Measurements from ENCODE around the gene MC3R. TPM values are rescaled to one million over a fixed set of nuclear protein-coding genes. Genes with fewer than 3 reads are reported as not detected.

The MC3R gene
- total RNA-seq, 4 donors from 2014 or later, result not detected

- TF ChIP-seq POLR2A (IDR thresholded peaks at IDR 0.05) (no peak), CTCF (IDR thresholded peaks at IDR 0.05) (no peak)
- Histone ChIP-seq H3K4me3 (no peak overlapping the region), H3K27me3 (no peaks in the 10 kb centered on the region), H3K27ac (no peak overlapping the region), H3K4me1 (no peaks in the 10 kb centered on the region), H3K9me3 (no peaks in the 10 kb centered on the region), H3K36me3 (no peaks in the 10 kb centered on the region)
- DNase-seq, result no peak
These were observed 1.4 kb downstream of the MC3R start for GRCh38 chr20:56249956-56250355.

GRCh38 chr20:56257604-56258003, 9.1 kb downstream of the MC3R start:
- Histone ChIP-seq H3K4me1 (no peaks in the 10 kb centered on the region), H3K27ac (no peak overlapping the region), H3K27me3 (no peaks in the 10 kb centered on the region), H3K9me3 (no peaks in the 10 kb centered on the region), H3K36me3 (no peaks in the 10 kb centered on the region), H3K4me3 (no peak overlapping the region)
- no peak for DNase-seq
- no peak for TF ChIP-seq POLR2A (IDR thresholded peaks at IDR 0.05)

- DNase-seq, result no peak
- Histone ChIP-seq H3K36me3 (no peaks in the 10 kb centered on the region), H3K4me1 (no peaks in the 10 kb centered on the region), H3K27me3 (no peaks in the 10 kb centered on the region), H3K9me3 (no peaks in the 10 kb centered on the region), H3K27ac (no peak overlapping the region), H3K4me3 (no peak overlapping the region)
- no peak for TF ChIP-seq CTCF (IDR thresholded peaks at IDR 0.05)
- no peak for TF ChIP-seq POLR2A (IDR thresholded peaks at IDR 0.05)
These were observed 11.4 kb downstream of the MC3R start for GRCh38 chr20:56259948-56260347.

GRCh38 chr20:56268536-56268935, 20.0 kb downstream of the MC3R start:
- H3K9me3 ChIP-seq, result no peaks in the 10 kb centered on the region
- H3K4me1 ChIP-seq, result no peaks in the 10 kb centered on the region
- TF ChIP-seq POLR2A (IDR thresholded peaks at IDR 0.05) (no peak), CTCF (IDR thresholded peaks at IDR 0.05) (no peak)
- DNase-seq, result no peak
- no peaks in the 10 kb centered on the region for H3K36me3 ChIP-seq
- no peak overlapping the region for H3K27ac ChIP-seq
- no peak overlapping the region for H3K4me3 ChIP-seq
- H3K27me3 ChIP-seq, result no peaks in the 10 kb centered on the region

GRCh38 chr20:56271974-56272373, 23.4 kb downstream of the MC3R start:
- no peak overlapping the region for H3K4me3 ChIP-seq
- H3K27ac ChIP-seq, result no peak overlapping the region
- H3K36me3 ChIP-seq, result no peaks in the 10 kb centered on the region
- H3K4me1 ChIP-seq, result no peaks in the 10 kb centered on the region
- no peaks in the 10 kb centered on the region for H3K27me3 ChIP-seq
- H3K9me3 ChIP-seq, result no peaks in the 10 kb centered on the region
- no peak for DNase-seq
- TF ChIP-seq CTCF (IDR thresholded peaks at IDR 0.05), result no peak
- no peak for TF ChIP-seq POLR2A (IDR thresholded peaks at IDR 0.05)

GRCh38 chr20:56273491-56273890, 25.0 kb downstream of the MC3R start:
- DNase-seq, result no peak
- Histone ChIP-seq H3K27ac (no peak overlapping the region), H3K36me3 (no peaks in the 10 kb centered on the region), H3K27me3 (no peaks in the 10 kb centered on the region), H3K9me3 (no peaks in the 10 kb centered on the region), H3K4me1 (no peaks in the 10 kb centered on the region), H3K4me3 (no peak overlapping the region)
- TF ChIP-seq CTCF (IDR thresholded peaks at IDR 0.05), result no peak
- no peak for TF ChIP-seq POLR2A (IDR thresholded peaks at IDR 0.05)
